SK-N-DZ (cell line): ENCODE data around the gene CLDN22. TPM values are rescaled to one million over a fixed set of nuclear protein-coding genes. Genes with fewer than 3 reads are reported as not detected.

Source experiments
- DNase-seq: peaks from one replicate; pipeline ENCODE4 v3.0.0-alpha.2; 2015; ENCODE audit warnings: low spot score
- polyA plus RNA-seq, 2 experiments: library from polyadenylated mRNA; depleted of rRNA; stranded (reverse); fragments of >200 nt; gene quantifications; 2 replicates each; pipeline ENCODE4 v1.2.3, GENCODE V29; 2014

The CLDN22 gene
- 0.22 TPM in 1 of 2 replicates, not detected in the other for polyA plus RNA-seq (2014; cell fraction: cytosol; rRNA removed)
- not detected in 2 replicates for polyA plus RNA-seq (2014; cell fraction: nucleus; rRNA removed)

- DNase-seq, result peak; percentile 59
These were observed at the start of gene CLDN22 for GRCh38 chr4:183320211-183321059. TSS of gene CLDN22 (minus strand) at chr4:183320276. CDS start at chr4:183320218, 58 bp downstream.

GRCh38 chr4:183369073-183369472 lies 49.0 kb upstream of the CLDN22 start:
- DNase-seq, result no peak

- no peak for DNase-seq
These were observed 46.2 kb upstream of the CLDN22 start for GRCh38 chr4:183366206-183366835.

- DNase-seq, result no peak
These were observed 43.9 kb upstream of the CLDN22 start for GRCh38 chr4:183364025-183364424.

GRCh38 chr4:183362916-183363542 lies 43.0 kb upstream of the CLDN22 start:
- no peak for DNase-seq

GRCh38 chr4:183362036-183362435 lies 42.0 kb upstream of the CLDN22 start:
- DNase-seq, result no peak

- DNase-seq, result no peak
These were observed 40.3 kb upstream of the CLDN22 start for GRCh38 chr4:183360161-183360919.

- no peak for DNase-seq
These were observed 38.2 kb upstream of the CLDN22 start for GRCh38 chr4:183358215-183358755.

- no peak for DNase-seq
These were observed 37.0 kb upstream of the CLDN22 start for GRCh38 chr4:183356931-183357675.

GRCh38 chr4:183356173-183356830 lies 36.2 kb upstream of the CLDN22 start:
- DNase-seq, result no peak

GRCh38 chr4:183355405-183355804 lies 35.3 kb upstream of the CLDN22 start:
- no peak for DNase-seq

GRCh38 chr4:183354219-183354618 lies 34.1 kb upstream of the CLDN22 start:
- peak; percentile 46 for DNase-seq

- DNase-seq, result peak; percentile 28
These were observed 33.5 kb upstream of the CLDN22 start for GRCh38 chr4:183353557-183353956.

GRCh38 chr4:183352546-183352945 lies 32.5 kb upstream of the CLDN22 start:
- peak; percentile 79 for DNase-seq

- peak; percentile 60 for DNase-seq
These were observed 30.4 kb upstream of the CLDN22 start for GRCh38 chr4:183350317-183351071.

- no peak for DNase-seq
These were observed 29.6 kb upstream of the CLDN22 start for GRCh38 chr4:183349673-183350072.

GRCh38 chr4:183348706-183349659 lies 28.9 kb upstream of the CLDN22 start:
- DNase-seq, result no peak

- DNase-seq, result no peak
These were observed 28.1 kb upstream of the CLDN22 start for GRCh38 chr4:183348136-183348535.
